Measurements from ENCODE around the gene AQP6. TPM values are rescaled to one million over a fixed set of nuclear protein-coding genes. Genes with fewer than 3 reads are reported as not detected.

AQP6 gene
- total and polyA plus RNA-seq, 2 donors (not counting 3 experiments of a cell fraction or from before 2014, with no cell fraction given): 0.04 TPM; not detected in 1

GRCh38 chr12:49941556-49942511 is 30.9 kb upstream of the AQP6 start:
- no peaks in the 10 kb centered on the region for H3K79me2 ChIP-seq (ENCODE audit: control insufficient read depth, insufficient read depth, low read length)
- no peak overlapping the region for H2AFZ ChIP-seq (ENCODE audit: low read depth, low read length)
- ChIA-PET POLR2A (no interaction called here), CTCF (interaction anchor here (0.9 to 3.5 kb wide), 6 partner anchors 9 to 73 kb away, joined by 3 to 14 read pairs (median 6); no protein-coding TSS in a partner anchor)
- no peak for DNase-seq (ENCODE audit: low read depth, low spot score)
- H3K27me3 ChIP-seq (ENCODE audit: control insufficient read depth in 2 of 2, insufficient read depth in 2 of 2, low read length in 2 of 2): no peaks in the 10 kb centered on the region
- FAIRE-seq: no peak
- peaks cover 11% of the 10 kb centered on the region for H3K4me1 ChIP-seq (ENCODE audit: control insufficient read depth, extremely low read depth, insufficient read depth, low read length)
- TF ChIP-seq POLR2A (IDR thresholded peaks at IDR 0.05; ENCODE audit: low read depth, low read length): no peak
- TF ChIP-seq GATA2 (IDR thresholded peaks at IDR 0.05; ENCODE audit: insufficient read depth, insufficient read length, low read depth, low read length): no peak
- no peak for TF ChIP-seq MAX (IDR thresholded peaks at IDR 0.05; ENCODE audit: insufficient read depth, insufficient read length)
- no peak for TF ChIP-seq EZH2 (IDR thresholded peaks at IDR 0.05; ENCODE audit: borderline replicate concordance, low read depth, low read length, severe bottlenecking)
- no peak for TF ChIP-seq CTCF (IDR thresholded peaks at IDR 0.05; ENCODE audit: extremely low read depth in 1 of 2, insufficient read depth in 1 of 2, low read depth in 1 of 2, low read length in 2 of 2)
- no peak for TF ChIP-seq POLR2AphosphoS5 (IDR thresholded peaks at IDR 0.05; ENCODE audit: insufficient read depth, low read depth, low read length)
- TF ChIP-seq FOS (IDR thresholded peaks at IDR 0.05; ENCODE audit: borderline replicate concordance, insufficient read depth, low read length): no peak
- TF ChIP-seq JUN (IDR thresholded peaks at IDR 0.05; ENCODE audit: borderline replicate concordance, insufficient read depth, insufficient read length, low read depth): no peak
- no peak for TF ChIP-seq MYC (IDR thresholded peaks at IDR 0.05; ENCODE audit: low read depth, low read length)
- no peak overlapping the region for H3K4me3 ChIP-seq (replicated peaks in 1 of 3; ENCODE audit: insufficient read depth in 1 of 3, low read depth in 1 of 3, low read length in 3 of 3)
- H4K20me1 ChIP-seq (replicated peaks; ENCODE audit: control insufficient read depth, extremely low read depth, insufficient read depth, low read length): no peaks in the 10 kb centered on the region
- no peaks in the 10 kb centered on the region for H3K9me3 ChIP-seq (replicated peaks; ENCODE audit: control insufficient read depth, insufficient read depth, low read length)
- intact Hi-C loops (cut with micrococcal nuclease) (no loop called here), dilution Hi-C loops (cut with MboI; ENCODE audit: extremely low pct_ligation_motif_present, low sequenced_read_pairs) (no loop called here)
- no peaks in the 10 kb centered on the region for H3K36me3 ChIP-seq (ENCODE audit: control insufficient read depth in 2 of 2, extremely low read depth in 1 of 2, insufficient read depth in 2 of 2, low read length in 2 of 2)
- no peak overlapping the region for H3K4me2 ChIP-seq (ENCODE audit: insufficient read depth, low read length)
- no TSS peak for BruUV-seq (replicated peaks)
- no peaks in the 10 kb centered on the region for H3K9me1 ChIP-seq (replicated peaks; ENCODE audit: control insufficient read depth, extremely low read depth, insufficient read depth, low read length)
- no peak overlapping the region for H3K27ac ChIP-seq (ENCODE audit: insufficient read depth, low read depth, low read length)
- no peak overlapping the region for H3K9ac ChIP-seq (replicated peaks; ENCODE audit: extremely low read depth, insufficient read depth, low read length)

Measured in endothelial cell of umbilical vein (primary cell).